Progenitor cell of endocrine pancreas (in vitro differentiated cells): ENCODE data around the gene HOXA11. TPM values are rescaled to one million over a fixed set of nuclear protein-coding genes. Genes with fewer than 3 reads are reported as not detected.

Source experiments
- DNase-seq: peaks from one replicate; pipeline ENCODE4 v3.0.0; 2021; ENCODE audit warnings: low spot score; ENCODE audit not compliant: unreplicated experiment
- H3K27ac Mint-ChIP-seq: 2 replicates; pipeline ENCODE4 v1.8.0; 2021; ENCODE audit warnings: mild to moderate bottlenecking, moderate library complexity, mixed read lengths
- H3K27me3 Mint-ChIP-seq: 2 replicates; pipeline ENCODE4 v1.8.0; 2021; ENCODE audit warnings: mixed read lengths
- H3K36me3 Mint-ChIP-seq: 2 replicates; pipeline ENCODE4 v1.8.0; 2022; ENCODE audit warnings: mixed read lengths; ENCODE audit not compliant: insufficient read depth
- H3K4me1 Mint-ChIP-seq: 2 replicates; pipeline ENCODE4 v1.8.0; 2021; ENCODE audit warnings: low read depth, mixed read lengths
- H3K4me3 Mint-ChIP-seq: 2 replicates; pipeline ENCODE4 v1.8.0; 2021; ENCODE audit warnings: low read depth, mild to moderate bottlenecking, moderate library complexity, mixed read lengths
- H3K9me3 Mint-ChIP-seq: 2 replicates; pipeline ENCODE4 v1.8.0; 2021; ENCODE audit warnings: low read depth, mixed read lengths
- CTCF ChIP-seq: fragments of 200-600 bp; sonication (generic); IDR thresholded peaks from one replicate; pipeline ENCODE4 v1.5.0; 2021; ENCODE audit warnings: antibody characterized with exemption, mild to moderate bottlenecking; ENCODE audit not compliant: unreplicated experiment
- total RNA-seq: library from RNA; stranded (reverse); gene quantifications from 2 replicates; pipeline ENCODE4 v1.2.1, GENCODE V29; 2021

Gene HOXA11
- total RNA-seq, 1 donor from 2014 or later, result not detected

- H3K27me3 Mint-ChIP-seq, result peaks cover 86% of the 10 kb centered on the region
- H3K36me3 Mint-ChIP-seq, result no peaks in the 10 kb centered on the region
- no peak for TF ChIP-seq CTCF
- no peak overlapping the region for H3K4me3 Mint-ChIP-seq
- DNase-seq, result no peak
- H3K27ac Mint-ChIP-seq, result peak overlapping the region; percentile 19
- H3K9me3 Mint-ChIP-seq, result no peaks in the 10 kb centered on the region
- H3K4me1 Mint-ChIP-seq, result peaks cover 4% of the 10 kb centered on the region
These were observed 21.0 kb downstream of the HOXA11 start for GRCh38 chr7:27164045-27164366.

GRCh38 chr7:27163288-27164044 is 21.6 kb downstream of the HOXA11 start:
- Mint-ChIP-seq H3K27me3 (peaks cover 86% of the 10 kb centered on the region), H3K9me3 (no peaks in the 10 kb centered on the region), H3K4me3 (no peak overlapping the region), H3K4me1 (peaks cover 2% of the 10 kb centered on the region), H3K27ac (no peak overlapping the region), H3K36me3 (no peaks in the 10 kb centered on the region)
- no peak for DNase-seq
- no peak for TF ChIP-seq CTCF

- Mint-ChIP-seq H3K4me3 (no peak overlapping the region), H3K9me3 (no peaks in the 10 kb centered on the region), H3K36me3 (peaks cover 1% of the 10 kb centered on the region), H3K27ac (no peak overlapping the region), H3K4me1 (peaks cover 2% of the 10 kb centered on the region), H3K27me3 (peaks cover 86% of the 10 kb centered on the region)
- no peak for TF ChIP-seq CTCF
- no peak for DNase-seq
These were observed 22.3 kb downstream of the HOXA11 start for GRCh38 chr7:27162561-27163287.

- peaks cover 86% of the 10 kb centered on the region for H3K27me3 Mint-ChIP-seq
- TF ChIP-seq CTCF, result no peak
- no peak overlapping the region for H3K27ac Mint-ChIP-seq
- H3K4me3 Mint-ChIP-seq, result no peak overlapping the region
- peaks cover 1% of the 10 kb centered on the region for H3K36me3 Mint-ChIP-seq
- DNase-seq, result no peak
- H3K4me1 Mint-ChIP-seq, result peaks cover 2% of the 10 kb centered on the region
- H3K9me3 Mint-ChIP-seq, result no peaks in the 10 kb centered on the region
These were observed 23.1 kb downstream of the HOXA11 start for GRCh38 chr7:27161721-27162560.

- Mint-ChIP-seq H3K36me3 (peaks cover 1% of the 10 kb centered on the region), H3K27me3 (peaks cover 84% of the 10 kb centered on the region), H3K27ac (no peak overlapping the region), H3K9me3 (no peaks in the 10 kb centered on the region), H3K4me1 (peaks cover 2% of the 10 kb centered on the region), H3K4me3 (peak overlapping the region; percentile 60)
- TF ChIP-seq CTCF, result no peak
- DNase-seq, result no peak
These were observed 23.8 kb downstream of the HOXA11 start for GRCh38 chr7:27161214-27161720.
